Panc1 (cell line): ENCODE measurements around the gene RABEP1. TPM values are rescaled to one million over a fixed set of nuclear protein-coding genes. Genes with fewer than 3 reads are reported as not detected.
A peak's percentile ranks its signal among the peaks of the same experiment; 100 is the strongest.

Experiments used
- ATAC-seq: fragments of 200-7000 bp; cut with Tn5 transposase; 2 replicates; pipeline ENCODE4 v1.9.1; 2020; ENCODE audit warnings: mild to moderate bottlenecking, moderate library complexity
- BruUV-seq: library from RNA; stranded (reverse); fragments of 400-500 nt; replicated peaks from 2 replicates; lab custom pipeline; 2021; lab: Mats Ljungman, UMichigan
- CTCF ChIA-PET: fragments of 300-600 bp; sonication (Branson Sonifier 250); formaldehyde crosslinking; loops from one replicate; lab custom pipeline; 2022; ENCODE audit warnings: antibody characterized with exemption; lab: Charles Lee
- POLR2A ChIA-PET: fragments of 300-600 bp; sonication (Branson Sonifier 250); formaldehyde crosslinking; loops from one replicate; lab custom pipeline; 2022; ENCODE audit warnings: antibody characterized with exemption; lab: Charles Lee
- DNase-seq: peaks from one replicate; pipeline ENCODE4 v3.0.0-alpha.2; 2010; ENCODE audit warnings: low read depth, low spot score
- H3K27ac ChIP-seq: 2 replicates; pipeline ENCODE4 v1.5.1; 2011; ENCODE audit warnings: mild to moderate bottlenecking, low read length, inconsistent platforms
- H3K27me3 ChIP-seq: fragments of 200-500 bp; sonication (Bioruptor generic); 2 replicates; pipeline ENCODE4 v1.6.0; 2014; ENCODE audit warnings: low read length, inconsistent platforms; ENCODE audit not compliant: control insufficient read depth, insufficient read depth
- H3K36me3 ChIP-seq: fragments of 200-500 bp; sonication (Bioruptor generic); 2 replicates; pipeline ENCODE4 v1.5.1; 2014; ENCODE audit warnings: inconsistent platforms, mild to moderate bottlenecking, low read length, moderate library complexity; ENCODE audit not compliant: control insufficient read depth, insufficient read depth
- H3K4me1 ChIP-seq: 2 replicates; pipeline ENCODE4 v1.5.1; 2011; ENCODE audit warnings: inconsistent platforms, mild to moderate bottlenecking, low read length, moderate library complexity; ENCODE audit not compliant: control insufficient read depth, insufficient read depth
- H3K4me3 ChIP-seq, 2 experiments: 2 replicates each; pipeline ENCODE4 v1.5.1; 2011 to 2012; ENCODE audit warnings: low read depth in 2 of 2, low read length in 2 of 2, mild to moderate bottlenecking in 2 of 2, inconsistent platforms in 1 of 2, moderate library complexity in 1 of 2
- H3K9me3 ChIP-seq: fragments of 200-500 bp; sonication (Bioruptor generic); 2 replicates; pipeline ENCODE4 v1.5.1; 2014; ENCODE audit warnings: low read depth, mild to moderate bottlenecking, inconsistent platforms, low read length, moderate library complexity; ENCODE audit not compliant: control insufficient read depth, insufficient read depth
- CTCF ChIP-seq: fragments of 450-650 bp; IDR thresholded peaks from 2 replicates; pipeline ENCODE4 v1.5.1; 2017; ENCODE audit warnings: mild to moderate bottlenecking
- POLR2AphosphoS5 ChIP-seq: IDR thresholded peaks from 2 replicates; pipeline ENCODE4 v1.6.1; 2012; ENCODE audit warnings: mild to moderate bottlenecking, low read depth, low read length, moderate library complexity
- REST ChIP-seq, 2 experiments: IDR thresholded peaks; 2 replicates each; pipeline ENCODE4 v1.6.1; 2011 to 2012; ENCODE audit warnings: low read depth in 2 of 2, control low read depth in 1 of 2, low read length in 1 of 2, mild to moderate bottlenecking in 1 of 2, moderate library complexity in 1 of 2; ENCODE audit not compliant: insufficient read depth in 1 of 2
- SIN3A ChIP-seq: IDR thresholded peaks from 2 replicates; pipeline ENCODE4 v1.6.1; 2012; ENCODE audit warnings: low read depth, mild to moderate bottlenecking, low read length, moderate library complexity, borderline replicate concordance; ENCODE audit not compliant: insufficient read depth
- TCF7L2 ChIP-seq: IDR thresholded peaks from 2 replicates; pipeline ENCODE4 v1.6.1; 2011; ENCODE audit warnings: mild to moderate bottlenecking, low read depth, low read length, inconsistent platforms
- in situ Hi-C: cut with HindIII; loops from 2 replicates; pipeline ENCODE4 v1.10.0; 2016; ENCODE audit warnings: low sequenced_read_pairs, low pct_unique_long_range_greater_than_20kb
- intact Hi-C: fragments of 100-400 bp; cut with micrococcal nuclease; formaldehyde crosslinking; loops from one replicate; pipeline ENCODE4 v1.10.0; 2022; ENCODE audit not compliant: unreplicated experiment
- total RNA-seq: library from RNA; stranded (reverse); gene quantifications from one replicate; pipeline ENCODE4 v1.2.1, GENCODE V29; 2021; ENCODE audit not compliant: unreplicated experiment

RABEP1 gene
- total RNA-seq, 1 experiment from 2014 or later, result 28.2 TPM

GRCh38 chr17:5272322-5272721 is 9.8 kb upstream of the RABEP1 start:
- H3K27me3 ChIP-seq, result no peaks in the 10 kb centered on the region
- intact Hi-C loops (no loop called here), in situ Hi-C loops (no loop called here)
- POLR2A ChIA-PET, result interaction anchor here (0.6 kb wide), 1 partner anchor 10 kb away, joined by 3 read pairs; the partner anchor contains the start of gene RABEP1
- CTCF ChIA-PET, result interaction anchor here (0.6 kb wide), 1 partner anchor 35 kb away, joined by 4 read pairs; no protein-coding TSS in a partner anchor
- no peak for DNase-seq
- no peak for ATAC-seq
- H3K4me3 ChIP-seq, result no peak overlapping the region
- no peaks in the 10 kb centered on the region for H3K36me3 ChIP-seq
- BruUV-seq, result no TSS peak
- H3K27ac ChIP-seq, result no peak overlapping the region
- no peaks in the 10 kb centered on the region for H3K9me3 ChIP-seq
- TF ChIP-seq SIN3A, result no peak
- no peak for TF ChIP-seq TCF7L2
- TF ChIP-seq CTCF, result no peak
- TF ChIP-seq REST (IDR thresholded peaks at IDR 0.05; ENCODE audit: insufficient read depth in 1 of 2, low read depth in 2 of 2, low read length in 1 of 2), result no peak
- no peak for TF ChIP-seq POLR2AphosphoS5
- no peaks in the 10 kb centered on the region for H3K4me1 ChIP-seq

- no peak for DNase-seq
- peaks cover 16% of the 10 kb centered on the region for H3K4me1 ChIP-seq
- TSS peak; percentile 76 for BruUV-seq
- in situ Hi-C loops, result no loop called here
- H3K4me3 ChIP-seq, result peak overlapping the region; percentile 59 to 78
- H3K9me3 ChIP-seq, result no peaks in the 10 kb centered on the region
- TF ChIP-seq CTCF (no peak), TCF7L2 (no peak), POLR2AphosphoS5 (no peak), REST (IDR thresholded peaks at IDR 0.05; ENCODE audit: insufficient read depth in 1 of 2, low read depth in 2 of 2, low read length in 1 of 2) (no peak), SIN3A (no peak)
- ChIA-PET POLR2A (interaction anchor here (0.7 kb wide), 1 partner anchor 197 kb away, joined by 3 read pairs; no protein-coding TSS in a partner anchor), CTCF (no interaction called here)
- no peaks in the 10 kb centered on the region; the same call in 1 of the 2 replicates for H3K36me3 ChIP-seq
- H3K27ac ChIP-seq, result peak overlapping the region; percentile 78
- peak; percentile 63 for ATAC-seq
- intact Hi-C loops, result no loop called here
- no peaks in the 10 kb centered on the region for H3K27me3 ChIP-seq
Measured at GRCh38 chr17:5282642-5283217, 646 bp downstream of the RABEP1 start.
